SK-N-MC (cell line): Measurements from ENCODE around the gene ZCCHC24.

ENCODE experiments used
- EZH2 ChIP-seq: fragments of 200-600 bp; sonication (generic); IDR thresholded peaks from one replicate; pipeline ENCODE4 v1.6.1; 2017; ENCODE audit warnings: antibody characterized with exemption
- POLR2AphosphoS5 ChIP-seq: IDR thresholded peaks from 2 replicates; pipeline ENCODE4 v1.6.1; 2012; ENCODE audit warnings: mild to moderate bottlenecking, low read depth, low read length, borderline replicate concordance

- no peak for TF ChIP-seq EZH2
- TF ChIP-seq POLR2AphosphoS5, result no peak
Observed at GRCh38 chr10:79401015-79401921, 44.2 kb downstream of the ZCCHC24 start.
